AG04449 (cell line): ENCODE data around the gene BMP7.
"Not testable (repeated sequence)": the region's sequence is repeated elsewhere in the genome, so short reads cannot be mapped to it uniquely, and the experiment has no call there.

Source experiments
- CTCF ChIA-PET: fragments of 350-600 bp; formaldehyde crosslinking; extraction: SDS; loops from one replicate; lab custom pipeline; 2021; ENCODE audit warnings: antibody characterized with exemption; lab: Yijun Ruan, JAX
- POLR2A ChIA-PET: fragments of 400-600, 350-600 bp; formaldehyde crosslinking; extraction: SDS; loops from one replicate; lab custom pipeline; 2020; ENCODE audit warnings: antibody characterized with exemption, inconsistent platforms; lab: Yijun Ruan, JAX
- DNase-seq: peaks from one replicate; pipeline ENCODE4 v3.0.0-alpha.2; 2010; ENCODE audit warnings: low read depth, low spot score
- H3K4me3 ChIP-seq: 2 replicates; pipeline ENCODE4 v1.5.1; 2011; ENCODE audit warnings: low read depth, mild to moderate bottlenecking, control low read depth, low read length
- TF ChIP-seq, protein P1 (sequence below): IDR thresholded peaks from one replicate; pipeline ENCODE4 v1.5.1; 2011; ENCODE audit warnings: mild to moderate bottlenecking, moderate library complexity, low read length, control low read depth, inconsistent platforms; ENCODE audit not compliant: insufficient read depth; ENCODE audit errors: missing control alignments

Gene BMP7

DNA sequence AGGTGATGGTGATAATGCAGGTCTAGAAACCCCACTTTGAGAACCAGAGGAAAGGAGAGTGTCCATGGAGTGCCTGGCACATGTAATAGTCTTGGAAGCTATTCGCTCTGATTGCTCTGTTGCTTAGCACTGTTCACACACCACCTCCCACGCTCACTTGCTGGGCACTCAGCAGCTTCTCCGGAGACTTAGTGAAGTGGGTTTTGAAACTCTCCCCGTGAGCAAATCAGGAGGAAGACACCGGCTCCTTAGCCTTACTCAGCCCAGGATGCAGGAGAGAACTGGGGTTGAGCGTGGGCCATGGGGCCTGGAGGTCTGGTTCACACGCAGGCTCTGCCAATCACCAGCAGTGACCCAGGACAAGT is 22.2 kb downstream of the BMP7 start:
- POLR2A ChIA-PET = no interaction called here
- DNase-seq = no peak
- TF ChIP-seq, protein P1, sequence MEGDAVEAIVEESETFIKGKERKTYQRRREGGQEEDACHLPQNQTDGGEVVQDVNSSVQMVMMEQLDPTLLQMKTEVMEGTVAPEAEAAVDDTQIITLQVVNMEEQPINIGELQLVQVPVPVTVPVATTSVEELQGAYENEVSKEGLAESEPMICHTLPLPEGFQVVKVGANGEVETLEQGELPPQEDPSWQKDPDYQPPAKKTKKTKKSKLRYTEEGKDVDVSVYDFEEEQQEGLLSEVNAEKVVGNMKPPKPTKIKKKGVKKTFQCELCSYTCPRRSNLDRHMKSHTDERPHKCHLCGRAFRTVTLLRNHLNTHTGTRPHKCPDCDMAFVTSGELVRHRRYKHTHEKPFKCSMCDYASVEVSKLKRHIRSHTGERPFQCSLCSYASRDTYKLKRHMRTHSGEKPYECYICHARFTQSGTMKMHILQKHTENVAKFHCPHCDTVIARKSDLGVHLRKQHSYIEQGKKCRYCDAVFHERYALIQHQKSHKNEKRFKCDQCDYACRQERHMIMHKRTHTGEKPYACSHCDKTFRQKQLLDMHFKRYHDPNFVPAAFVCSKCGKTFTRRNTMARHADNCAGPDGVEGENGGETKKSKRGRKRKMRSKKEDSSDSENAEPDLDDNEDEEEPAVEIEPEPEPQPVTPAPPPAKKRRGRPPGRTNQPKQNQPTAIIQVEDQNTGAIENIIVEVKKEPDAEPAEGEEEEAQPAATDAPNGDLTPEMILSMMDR = no peak
- CTCF ChIA-PET = no interaction called here
- H3K4me3 ChIP-seq = no peak overlapping the region

DNA sequence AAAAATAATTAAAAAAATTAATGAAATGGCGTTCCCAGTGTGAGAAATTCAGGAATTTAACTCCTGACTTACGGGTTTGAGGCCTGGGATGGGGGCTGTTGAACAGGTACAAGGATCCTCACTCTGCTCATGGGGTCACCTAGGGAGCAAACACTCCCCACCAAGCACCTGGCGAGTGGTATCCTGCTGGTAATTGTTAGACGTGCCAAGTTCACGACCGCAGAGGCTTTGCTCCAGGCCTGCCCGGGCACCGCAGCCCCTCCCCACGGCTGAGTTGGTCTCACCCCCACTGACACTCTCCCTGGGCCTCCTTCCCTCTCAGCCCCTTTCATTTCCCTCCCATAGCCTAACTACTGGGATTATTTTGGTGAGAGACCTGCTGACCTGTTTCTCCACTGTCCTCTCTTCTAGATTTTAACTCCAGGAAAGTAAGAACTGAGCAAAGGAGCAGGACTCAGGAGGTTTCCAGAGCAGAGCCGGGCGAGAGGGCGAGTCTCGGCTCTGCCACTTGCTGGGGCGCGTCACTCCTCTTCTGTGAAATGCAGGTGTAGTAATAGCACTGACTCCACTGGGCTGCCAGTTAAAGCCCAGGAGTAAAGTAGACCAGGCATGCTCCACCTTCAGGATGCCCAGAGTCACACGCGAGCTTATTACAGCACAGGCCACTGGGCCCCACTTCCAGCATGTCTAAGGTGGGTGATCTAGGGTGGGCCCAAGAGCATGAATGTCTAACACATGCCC is 22.8 kb downstream of the BMP7 start:
- no peak overlapping the region for H3K4me3 ChIP-seq
- TF ChIP-seq, protein P1 = no peak
- ChIA-PET POLR2A (no interaction called here), CTCF (no interaction called here)
- no peak for DNase-seq

DNA sequence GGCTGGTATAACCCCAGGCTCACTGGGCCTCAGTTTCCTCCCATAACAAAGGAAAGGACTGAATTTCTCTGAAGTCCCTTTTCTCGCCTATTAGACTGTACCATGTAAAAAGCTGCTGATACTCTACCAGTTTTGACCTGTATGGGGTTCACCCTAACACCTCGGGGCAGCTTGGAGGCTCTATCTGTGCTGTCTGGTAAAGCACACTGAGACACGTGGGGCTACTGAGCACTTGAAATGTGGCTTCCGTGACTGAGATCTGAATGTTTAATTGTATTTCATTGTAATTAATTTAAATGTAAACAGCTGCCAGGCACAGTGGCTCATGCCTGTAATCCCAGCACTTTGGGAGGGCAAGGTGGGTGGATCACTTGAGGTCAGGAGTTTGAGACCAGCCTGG is 24.0 kb downstream of the BMP7 start:
- no peak overlapping the region for H3K4me3 ChIP-seq
- TF ChIP-seq, protein P1 = no peak
- POLR2A ChIA-PET = no interaction called here
- CTCF ChIA-PET = no interaction called here
- DNase-seq = no peak

DNA sequence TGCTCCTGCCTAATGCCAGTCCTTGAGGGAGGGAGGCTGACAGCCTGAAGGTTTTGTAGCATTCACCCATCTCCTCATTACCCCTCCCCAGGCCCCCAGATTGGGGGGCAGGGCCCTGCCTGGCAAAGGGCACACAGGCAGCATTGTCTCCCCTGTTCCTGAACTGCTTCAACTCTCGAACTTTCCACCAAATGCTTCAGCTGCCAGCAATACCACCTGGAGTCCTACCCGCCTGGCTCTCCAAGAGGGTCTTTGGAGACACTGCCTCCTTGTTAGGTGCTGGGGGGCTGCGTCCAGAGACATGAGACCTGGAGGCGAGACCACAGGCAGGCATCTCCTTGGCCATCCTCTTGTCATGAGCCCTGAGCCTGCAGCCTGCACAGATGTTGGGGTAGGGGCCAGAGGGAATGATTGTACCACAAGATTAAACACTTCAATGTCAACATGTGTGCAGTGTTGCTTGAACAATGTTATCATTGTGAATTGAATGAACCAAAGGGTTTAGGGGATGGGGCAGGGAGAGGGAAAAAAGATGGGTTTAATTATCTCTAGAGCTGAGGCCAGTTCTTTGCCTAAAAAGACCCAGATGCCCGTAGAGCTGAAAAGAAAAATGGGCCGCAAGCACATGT is 25.0 kb downstream of the BMP7 start:
- ChIA-PET CTCF (no interaction called here), POLR2A (no interaction called here)
- no peak for DNase-seq
- TF ChIP-seq, protein P1 = no peak
- no peak overlapping the region for H3K4me3 ChIP-seq

DNA sequence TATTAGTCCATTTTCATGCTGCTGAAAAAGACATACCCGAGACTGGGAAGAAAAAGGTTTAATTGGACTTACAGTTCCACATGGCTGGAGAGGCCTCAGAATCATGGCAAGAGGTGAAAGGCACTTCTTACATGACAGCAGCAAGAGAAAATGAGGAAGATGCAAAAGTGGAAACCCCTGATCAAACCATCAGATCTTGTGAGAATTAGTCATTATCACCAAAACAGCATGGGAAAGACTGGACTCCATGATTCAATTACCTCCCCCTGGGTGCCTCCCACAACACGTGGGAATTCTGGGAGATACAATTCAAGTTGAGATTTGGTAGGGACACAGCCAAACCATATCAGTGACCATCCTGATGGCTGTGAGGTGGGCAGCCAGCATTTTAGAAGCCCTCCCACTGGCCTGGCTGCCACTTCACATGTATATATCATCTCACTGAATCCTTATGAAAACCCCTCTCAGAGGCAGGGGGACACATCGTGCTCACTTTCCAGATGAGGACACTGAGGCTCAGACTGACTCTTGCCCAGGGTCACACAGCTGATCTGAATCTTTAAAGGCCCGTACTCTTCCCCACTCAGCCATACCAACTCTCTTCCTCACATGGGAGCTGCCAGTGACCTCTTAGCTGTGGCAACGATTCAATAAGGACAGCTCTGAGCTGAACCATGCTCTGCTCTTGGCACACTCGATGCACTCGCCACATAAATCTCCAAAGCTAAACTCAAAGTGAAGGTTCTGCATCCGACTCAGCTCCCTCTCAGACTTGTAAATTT is 25.7 kb downstream of the BMP7 start:
- POLR2A ChIA-PET = no interaction called here
- TF ChIP-seq, protein P1 = no peak
- CTCF ChIA-PET = no interaction called here

DNA sequence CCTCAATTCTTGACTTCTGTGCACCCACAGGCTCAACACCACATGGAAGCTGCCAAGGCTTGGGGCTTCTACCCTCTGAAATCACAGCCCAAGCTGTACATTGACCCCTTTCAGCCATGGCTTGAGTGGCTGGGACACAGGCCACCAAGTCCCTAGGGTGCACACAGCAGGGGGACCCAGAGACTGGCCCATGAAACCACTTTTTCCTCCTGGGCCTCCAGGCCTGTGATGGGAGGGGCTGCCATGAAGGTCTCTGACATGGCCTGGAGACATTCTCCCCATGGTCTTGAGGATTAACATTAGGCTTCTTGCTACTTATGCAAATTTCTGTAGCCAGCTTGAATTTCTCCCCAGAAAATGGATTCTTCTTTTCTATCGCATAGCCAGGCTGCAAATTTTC is 26.7 kb downstream of the BMP7 start:
- CTCF ChIA-PET, DNase-seq, H3K4me3 ChIP-seq, POLR2A ChIA-PET: not testable (repeated sequence)

More for the DNA sequence above, 25.7 kb downstream of the BMP7 start:
- no peak overlapping the region for H3K4me3 ChIP-seq
- no peak for DNase-seq

DNA sequence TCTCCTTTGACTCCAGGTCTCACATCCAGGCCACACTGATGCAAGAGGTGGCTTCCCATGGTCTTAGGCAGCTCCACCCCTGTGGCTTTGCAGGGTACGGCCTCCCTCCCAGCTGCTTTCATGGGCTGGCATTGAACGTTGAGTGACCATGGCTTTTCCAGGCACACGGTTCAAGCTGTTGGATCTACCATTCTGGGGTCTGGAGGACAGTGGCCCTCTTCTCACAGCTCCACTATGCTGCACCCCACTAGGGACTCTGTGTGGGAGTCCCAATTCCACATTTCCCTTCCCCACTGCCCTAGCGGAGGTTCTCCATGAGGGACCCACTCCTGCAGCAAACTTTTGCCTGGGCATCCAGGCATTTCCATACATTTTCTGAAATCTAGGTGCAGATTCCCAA is 27.1 kb downstream of the BMP7 start:
- H3K4me3 ChIP-seq, DNase-seq, CTCF ChIA-PET, POLR2A ChIA-PET: not testable (repeated sequence)
